Ishikawa (cell line): ENCODE measurements around the gene CROCC2.

Experiments
- CEBPB ChIP-seq: IDR thresholded peaks from 2 replicates; pipeline ENCODE4 v1.6.1; 2012
- EGR1 ChIP-seq: IDR thresholded peaks from 2 replicates; pipeline ENCODE4 v1.6.1; 2012
- EP300 ChIP-seq: IDR thresholded peaks from 2 replicates; pipeline ENCODE4 v1.6.1; 2012; ENCODE audit warnings: borderline replicate concordance
- NFIC ChIP-seq: IDR thresholded peaks from 2 replicates; pipeline ENCODE4 v1.6.1; 2012
- RAD21 ChIP-seq: IDR thresholded peaks from 2 replicates; pipeline ENCODE4 v1.6.1; 2012; ENCODE audit warnings: low read depth
- TAF1 ChIP-seq: IDR thresholded peaks from 2 replicates; pipeline ENCODE4 v1.6.1; 2012; ENCODE audit warnings: low read depth, mild to moderate bottlenecking
- USF1 ChIP-seq: IDR thresholded peaks from 2 replicates; pipeline ENCODE4 v1.6.1; 2012
- YY1 ChIP-seq: IDR thresholded peaks from 2 replicates; pipeline ENCODE4 v1.6.1; 2012; ENCODE audit warnings: low read depth
- TF ChIP-seq, protein P1 (sequence below): IDR thresholded peaks from 2 replicates; pipeline ENCODE4 v1.6.1; 2012

DNA sequence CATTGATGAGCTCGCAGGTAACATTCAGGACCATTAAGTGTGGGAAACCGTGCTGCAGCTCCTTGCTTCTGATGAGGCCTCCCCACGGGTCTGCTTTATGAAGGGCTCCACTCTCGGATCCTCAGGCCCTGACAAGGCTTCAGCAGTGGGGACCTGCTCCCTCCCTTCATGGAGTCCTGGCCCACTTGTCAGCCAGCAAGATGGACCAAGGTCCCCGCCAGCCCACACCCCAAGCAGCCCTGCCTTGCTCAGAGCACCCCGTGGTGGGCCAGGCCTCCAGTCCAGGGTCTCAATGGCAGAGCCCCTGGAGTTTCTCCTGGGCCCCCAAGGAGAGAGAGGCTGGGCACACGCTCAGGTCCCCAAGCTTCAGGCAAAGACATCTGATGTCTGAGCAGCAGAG is 41.5 kb downstream of the CROCC2 start:
- no peak for TF ChIP-seq EGR1
- no peak for TF ChIP-seq TAF1
- no peak for TF ChIP-seq NFIC
- TF ChIP-seq CEBPB: no peak
- TF ChIP-seq RAD21: no peak
- TF ChIP-seq, protein P1, sequence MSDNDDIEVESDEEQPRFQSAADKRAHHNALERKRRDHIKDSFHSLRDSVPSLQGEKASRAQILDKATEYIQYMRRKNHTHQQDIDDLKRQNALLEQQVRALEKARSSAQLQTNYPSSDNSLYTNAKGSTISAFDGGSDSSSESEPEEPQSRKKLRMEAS: no peak
- TF ChIP-seq USF1: no peak
- no peak for TF ChIP-seq YY1
- TF ChIP-seq EP300: no peak
